K562 (cell line): Measurements from ENCODE around the gene WFDC12. TPM values are rescaled to one million over a fixed set of nuclear protein-coding genes. Genes with fewer than 3 reads are reported as not detected.

Experiments
- ATAC-seq: fragments of 200-7000 bp; cut with Tn5 transposase; 3 replicates; pipeline ENCODE4 v1.9.1; 2020; ENCODE audit warnings: moderate library complexity
- BruUV-seq: library from RNA; stranded (reverse); fragments of 400-500 nt; replicated peaks from 2 replicates; lab custom pipeline; 2021; lab: Mats Ljungman, UMichigan
- CTCF ChIA-PET: fragments of 300-600 bp; formaldehyde crosslinking; extraction: SDS; loops from one replicate; lab custom pipeline; 2021; ENCODE audit warnings: low intra/inter-chr PET ratio; lab: Yijun Ruan, JAX
- POLR2A ChIA-PET: fragments of 300-600, 350-650 bp; sonication (Branson Sonifier 250); formaldehyde crosslinking; extraction: SDS; loops from one replicate; lab custom pipeline; 2021; ENCODE audit warnings: antibody characterized with exemption, inconsistent platforms; lab: Yijun Ruan, JAX
- DNase-seq, 4 experiments: peaks; one replicate each; pipeline versions ENCODE4 v3.0.0 to v3.0.0-alpha.2; 2011 to 2018; ENCODE audit warnings: low spot score in 3 of 4, mixed read lengths in 3 of 4; ENCODE audit errors: extremely low read depth in 1 of 4
- FAIRE-seq: peaks from 2 replicates; lab custom pipeline; 2011; peaks lifted over from hg19 to GRCh38; lab: Jason Lieb, UNC
- H2AFZ ChIP-seq: 2 replicates; pipeline ENCODE4 v1.6.0; 2011; ENCODE audit warnings: low read depth, low read length, control low read depth, inconsistent platforms
- H3K27ac ChIP-seq: fragments of 200-600 bp; 3 replicates; pipeline ENCODE4 v1.8.0; 2011; ENCODE audit warnings: low read depth, mild to moderate bottlenecking, control low read depth, inconsistent platforms, low read length, moderate library complexity, mixed read lengths; ENCODE audit errors: extremely low read depth
- H3K27me3 ChIP-seq, 2 experiments: fragments of 300-600 bp in 1 of 2; 2 replicates in 1 of 2; 3 replicates in 1 of 2; pipeline versions ENCODE4 v1.6.0 to v1.8.0; 2011; ENCODE audit warnings: inconsistent platforms in 2 of 2, low read length in 2 of 2, mild to moderate bottlenecking in 1 of 2, mixed read lengths in 1 of 2, moderate library complexity in 1 of 2; ENCODE audit not compliant: control insufficient read depth in 2 of 2, insufficient read depth in 2 of 2
- H3K36me3 ChIP-seq: fragments of 300-600 bp; 3 replicates; pipeline ENCODE4 v1.8.0; 2011; ENCODE audit warnings: mild to moderate bottlenecking, low read length, inconsistent platforms; ENCODE audit not compliant: control insufficient read depth, insufficient read depth
- H3K4me1 ChIP-seq, 2 experiments: fragments of 200-600 bp in 1 of 2; replicated peaks in 1 of 2; 2 replicates in 1 of 2; 3 replicates in 1 of 2; pipeline versions ENCODE4 v1.5.1 to v1.8.0; 2011; ENCODE audit warnings: inconsistent platforms in 2 of 2, low read length in 2 of 2, mild to moderate bottlenecking in 1 of 2, mixed read lengths in 1 of 2, moderate library complexity in 1 of 2; ENCODE audit not compliant: control insufficient read depth in 2 of 2, insufficient read depth in 2 of 2
- H3K4me2 ChIP-seq: 2 replicates; pipeline ENCODE4 v1.6.1; 2011; ENCODE audit warnings: low read length, control low read depth, inconsistent platforms, mixed read lengths; ENCODE audit not compliant: insufficient read depth
- H3K4me3 ChIP-seq: fragments of 200-600 bp; sonication (generic), shearing (Covaris generic); 2 replicates; pipeline ENCODE4 v1.5.1; 2016; ENCODE audit warnings: control low read depth, inconsistent platforms
- H3K79me2 ChIP-seq: fragments of 200-600 bp; 3 replicates; pipeline ENCODE4 v1.8.0; 2011; ENCODE audit warnings: low read length, inconsistent platforms; ENCODE audit not compliant: control insufficient read depth, insufficient read depth
- H3K9ac ChIP-seq, 2 experiments: 2 replicates each; pipeline versions ENCODE4 v1.6.0 to v1.6.1; 2011; ENCODE audit warnings: low read depth in 2 of 2, low read length in 2 of 2, control low read depth in 1 of 2, inconsistent platforms in 1 of 2, mild to moderate bottlenecking in 1 of 2, mixed read lengths in 1 of 2; ENCODE audit not compliant: insufficient read depth in 1 of 2
- H3K9me1 ChIP-seq: one replicate; pipeline ENCODE4 v1.6.0; 2011; ENCODE audit warnings: inconsistent platforms, mild to moderate bottlenecking, low read length, moderate library complexity; ENCODE audit not compliant: control insufficient read depth, insufficient read depth
- H3K9me3 ChIP-seq: replicated peaks from 2 replicates; pipeline ENCODE4 v1.5.1; 2011; ENCODE audit warnings: low read depth, low read length, inconsistent platforms; ENCODE audit not compliant: control insufficient read depth, insufficient read depth
- H4K20me1 ChIP-seq: replicated peaks from 2 replicates; pipeline ENCODE4 v1.6.1; 2011; ENCODE audit warnings: low read length, inconsistent platforms, mixed read lengths; ENCODE audit not compliant: control insufficient read depth, insufficient read depth
- KAT2B ChIP-seq: IDR thresholded peaks from one replicate; pipeline ENCODE4 v1.6.1; 2012; ENCODE audit warnings: low read depth, mild to moderate bottlenecking, control low read depth, inconsistent platforms, low read length, moderate library complexity
- KHSRP ChIP-seq: fragments of 450-650 bp; IDR thresholded peaks from 2 replicates; pipeline ENCODE4 v1.6.1; 2017
- LARP7 ChIP-seq: fragments of 450-650 bp; IDR thresholded peaks from 2 replicates; pipeline ENCODE4 v1.6.1; 2016
- LCOR ChIP-seq: sonication (generic); formaldehyde crosslinking; IDR thresholded peaks from 2 replicates; pipeline ENCODE4 v1.8.0; 2022; ENCODE audit warnings: mild to moderate bottlenecking, missing genetic modification reagents
- MITF ChIP-seq: IDR thresholded peaks from 2 replicates; pipeline ENCODE4 v1.6.1; 2014; ENCODE audit warnings: antibody characterized with exemption
- MYC ChIP-seq, 2 experiments: fragments of 250-450 bp in 1 of 2; sonication (Bioruptor Pico) in 1 of 2; IDR thresholded peaks; 2 replicates each; pipeline versions ENCODE4 v1.5.1 to v1.6.1; 2012 to 2021; ENCODE audit warnings: low read depth in 2 of 2, borderline replicate concordance in 1 of 2, improper control_type of control experiment in 1 of 2, low read length in 1 of 2, mild to moderate bottlenecking in 1 of 2, moderate library complexity in 1 of 2
- PHF8 ChIP-seq: fragments of 200-600 bp; sonication (generic); IDR thresholded peaks from 2 replicates; pipeline ENCODE4 v1.6.1; 2012; ENCODE audit warnings: mixed run types, mild to moderate bottlenecking, inconsistent platforms, low read length, moderate library complexity, borderline replicate concordance
- POLR2AphosphoS2 ChIP-seq: IDR thresholded peaks from 2 replicates; pipeline ENCODE4 v1.6.1; 2012; ENCODE audit warnings: low read length, improper control_type of control experiment
- RAD21 ChIP-seq, 2 experiments: fragments of 250-450 bp in 1 of 2; fragments of 450-650 bp in 1 of 2; sonication (Bioruptor Pico) in 1 of 2; formaldehyde crosslinking in 1 of 2; IDR thresholded peaks in 1 of 2; conservative IDR thresholded peaks in 1 of 2; 2 replicates each; pipeline versions ENCODE4 v1.4.0 to v1.8.0; 2020 to 2022; ENCODE audit warnings: mild to moderate bottlenecking in 2 of 2, moderate library complexity in 1 of 2
- RBFOX2 ChIP-seq: fragments of 200-400 bp; formaldehyde crosslinking; IDR thresholded peaks from 2 replicates; pipeline ENCODE4 v1.6.1; 2017; ENCODE audit warnings: low read depth, mild to moderate bottlenecking, low read length, moderate library complexity
- SRF ChIP-seq, 2 experiments: fragments of 250-450, 450-650 bp in 1 of 2; sonication (Bioruptor Pico) in 1 of 2; sonication (generic) in 1 of 2; formaldehyde crosslinking; IDR thresholded peaks; 2 replicates each; pipeline versions ENCODE4 v1.5.0 to v1.5.1; 2020 to 2022; ENCODE audit warnings: mild to moderate bottlenecking in 1 of 2, missing genetic modification reagents in 1 of 2
- ZNF133 ChIP-seq: fragments of 250-450 bp; sonication (Bioruptor Pico); IDR thresholded peaks from 2 replicates; pipeline ENCODE4 v1.4.0; 2020; ENCODE audit warnings: mild to moderate bottlenecking
- ZNF436 ChIP-seq: fragments of 250-450, 450-650 bp; sonication (Bioruptor Pico); formaldehyde crosslinking; IDR thresholded peaks from 2 replicates; pipeline ENCODE4 v1.7.0; 2020; ENCODE audit warnings: mild to moderate bottlenecking
- WGBS: fragments of 100-300 bp; shearing (Covaris generic); methylation state at CpG from one replicate; pipeline ENCODE4 v1.1.6; 2016; ENCODE audit warnings: low coverage, mixed read lengths; ENCODE audit not compliant: insufficient coverage; ENCODE audit errors: missing lambda C conversion rate; 5-methylcytosine and 5-hydroxymethylcytosine counted together
- in situ Hi-C: fragments of 300-500 bp; cut with MboI; formaldehyde crosslinking; loops from 4 replicates; pipeline ENCODE4 v1.15.0; 2018; ENCODE audit warnings: inconsistent platforms, mixed read lengths
- intact Hi-C: fragments of 100-400 bp; cut with micrococcal nuclease; formaldehyde crosslinking; loops from 2 replicates; pipeline ENCODE4 v1.14.2; 2022
- polyA plus RNA-seq, 8 experiments: library from polyadenylated mRNA; depleted of rRNA in 4 of 8; stranded (reverse) in 5 of 8; unstranded in 3 of 8; fragments of >200 nt; fragmentation: Nextera tagmentation in 2 of 8; fragmentation: Illumina TruSeq in 1 of 8; extraction: Ambion mirVana in 2 of 8; extraction: Trizol in 1 of 8; gene quantifications; 2 replicates each; pipeline versions ENCODE4 v1.2.1 to v1.2.3, GENCODE V29; 2011 to 2014; ENCODE audit warnings: inconsistent platforms in 1 of 8, missing spikeins in 1 of 8
- total RNA-seq, 7 experiments: library from RNA; depleted of rRNA in 6 of 7; stranded (reverse); fragments of >200 nt in 6 of 7; fragmentation: Illumina TruSeq in 2 of 7; extraction: Trizol in 2 of 7; gene quantifications; 2 replicates each; pipeline versions ENCODE4 v1.2.1 to v1.2.3, GENCODE V29; 2011 to 2021; ENCODE audit warnings: low replicate concordance in 1 of 7
- TF ChIP-seq, protein P1 (sequence below): fragments of 250-450 bp; sonication (Bioruptor Pico); IDR thresholded peaks from 2 replicates; pipeline ENCODE4 v1.8.0; 2022; ENCODE audit warnings: inconsistent platforms
- TF ChIP-seq, protein P2 (sequence below): fragments of 450-650 bp; IDR thresholded peaks from 2 replicates; pipeline ENCODE4 v1.6.1; 2018; ENCODE audit not compliant: partially characterized antibody

WFDC12 gene
- total and polyA plus RNA-seq, 9 of the 15 experiments (the other 6 are each of a cell fraction or from before 2014, with no cell fraction given) = not detected

GRCh38 chr20:45097485-45098102 lies 26.7 kb downstream of the WFDC12 start:
- ChIA-PET CTCF (interaction anchor here (0.6 kb wide), 1 partner anchor 224 kb away, joined by 5 read pairs; no protein-coding TSS in a partner anchor), POLR2A (no interaction called here)
- intact Hi-C loops (loop anchor here (10.0 kb wide), 1 partner anchor 183 kb away; the partner anchor contains the start of gene PABPC1L), in situ Hi-C loops (no loop called here)
- DNase-seq = no peak
- H3K27ac ChIP-seq = no peak overlapping the region
- no peaks in the 10 kb centered on the region for H4K20me1 ChIP-seq
- peaks cover 19 to 29% of the 10 kb centered on the region in 2 experiments for H3K27me3 ChIP-seq
- no peaks in the 10 kb centered on the region for H3K36me3 ChIP-seq
- H2AFZ ChIP-seq = no peak overlapping the region
- no peak for FAIRE-seq
- H3K4me2 ChIP-seq = no peak overlapping the region
- no peaks in the 10 kb centered on the region for H3K9me1 ChIP-seq
- TF ChIP-seq POLR2AphosphoS2 (no peak), KAT2B (no peak), ZNF436 (CRISPR knock-in tag) (no peak), RAD21 (CRISPR knock-in tag; conservative IDR thresholded peaks at IDR 0.05 in 1 of 2, IDR thresholded peaks at IDR 0.05 in 1 of 2) (no peak), LARP7 (no peak), MYC (IDR thresholded peaks at IDR 0.05; ENCODE audit: low read depth, low read length) (no peak), MYC (CRISPR knock-in tag; IDR thresholded peaks at IDR 0.05; ENCODE audit: borderline replicate concordance, low read depth) (no peak), RBFOX2 (no peak), ZNF133 (CRISPR knock-in tag) (no peak), MITF (no peak), LCOR (no peak), KHSRP (no peak), PHF8 (no peak), SRF (CRISPR knock-in tag; IDR thresholded peaks at IDR 0.05) (no peak)
- TF ChIP-seq, protein P1, sequence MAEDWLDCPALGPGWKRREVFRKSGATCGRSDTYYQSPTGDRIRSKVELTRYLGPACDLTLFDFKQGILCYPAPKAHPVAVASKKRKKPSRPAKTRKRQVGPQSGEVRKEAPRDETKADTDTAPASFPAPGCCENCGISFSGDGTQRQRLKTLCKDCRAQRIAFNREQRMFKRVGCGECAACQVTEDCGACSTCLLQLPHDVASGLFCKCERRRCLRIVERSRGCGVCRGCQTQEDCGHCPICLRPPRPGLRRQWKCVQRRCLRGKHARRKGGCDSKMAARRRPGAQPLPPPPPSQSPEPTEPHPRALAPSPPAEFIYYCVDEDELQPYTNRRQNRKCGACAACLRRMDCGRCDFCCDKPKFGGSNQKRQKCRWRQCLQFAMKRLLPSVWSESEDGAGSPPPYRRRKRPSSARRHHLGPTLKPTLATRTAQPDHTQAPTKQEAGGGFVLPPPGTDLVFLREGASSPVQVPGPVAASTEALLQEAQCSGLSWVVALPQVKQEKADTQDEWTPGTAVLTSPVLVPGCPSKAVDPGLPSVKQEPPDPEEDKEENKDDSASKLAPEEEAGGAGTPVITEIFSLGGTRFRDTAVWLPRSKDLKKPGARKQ (CRISPR knock-in tag) = no peak
- TF ChIP-seq, protein P2, sequence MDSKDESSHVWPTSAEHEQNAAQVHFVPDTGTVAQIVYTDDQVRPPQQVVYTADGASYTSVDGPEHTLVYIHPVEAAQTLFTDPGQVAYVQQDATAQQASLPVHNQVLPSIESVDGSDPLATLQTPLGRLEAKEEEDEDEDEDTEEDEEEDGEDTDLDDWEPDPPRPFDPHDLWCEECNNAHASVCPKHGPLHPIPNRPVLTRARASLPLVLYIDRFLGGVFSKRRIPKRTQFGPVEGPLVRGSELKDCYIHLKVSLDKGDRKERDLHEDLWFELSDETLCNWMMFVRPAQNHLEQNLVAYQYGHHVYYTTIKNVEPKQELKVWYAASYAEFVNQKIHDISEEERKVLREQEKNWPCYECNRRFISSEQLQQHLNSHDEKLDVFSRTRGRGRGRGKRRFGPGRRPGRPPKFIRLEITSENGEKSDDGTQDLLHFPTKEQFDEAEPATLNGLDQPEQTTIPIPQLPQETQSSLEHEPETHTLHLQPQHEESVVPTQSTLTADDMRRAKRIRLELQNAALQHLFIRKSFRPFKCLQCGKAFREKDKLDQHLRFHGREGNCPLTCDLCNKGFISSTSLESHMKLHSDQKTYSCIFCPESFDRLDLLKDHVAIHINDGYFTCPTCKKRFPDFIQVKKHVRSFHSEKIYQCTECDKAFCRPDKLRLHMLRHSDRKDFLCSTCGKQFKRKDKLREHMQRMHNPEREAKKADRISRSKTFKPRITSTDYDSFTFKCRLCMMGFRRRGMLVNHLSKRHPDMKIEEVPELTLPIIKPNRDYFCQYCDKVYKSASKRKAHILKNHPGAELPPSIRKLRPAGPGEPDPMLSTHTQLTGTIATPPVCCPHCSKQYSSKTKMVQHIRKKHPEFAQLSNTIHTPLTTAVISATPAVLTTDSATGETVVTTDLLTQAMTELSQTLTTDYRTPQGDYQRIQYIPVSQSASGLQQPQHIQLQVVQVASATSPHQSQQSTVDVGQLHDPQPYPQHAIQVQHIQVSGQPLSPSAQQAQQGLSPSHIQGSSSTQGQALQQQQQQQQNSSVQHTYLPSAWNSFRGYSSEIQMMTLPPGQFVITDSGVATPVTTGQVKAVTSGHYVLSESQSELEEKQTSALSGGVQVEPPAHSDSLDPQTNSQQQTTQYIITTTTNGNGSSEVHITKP = no peak
- ATAC-seq = no peak
- no peak overlapping the region for H3K9ac ChIP-seq
- H3K4me1 ChIP-seq = peaks cover 0 to 16% of the 10 kb centered on the region in 2 experiments; a peak in 1 of 5 replicates
- no peak overlapping the region for H3K4me3 ChIP-seq
- no peaks in the 10 kb centered on the region for H3K79me2 ChIP-seq
- no peaks in the 10 kb centered on the region for H3K9me3 ChIP-seq
- WGBS = 64% methylated on average over 53 of the region's 56 CpGs
- no TSS peak for BruUV-seq
